GM12872 (cell line): ENCODE measurements around the gene IGLL1.

Source experiments
- CTCF ChIP-seq: IDR thresholded peaks from 3 replicates; pipeline ENCODE4 v1.5.1; 2011; ENCODE audit warnings: low read depth, mild to moderate bottlenecking, low read length, moderate library complexity; ENCODE audit not compliant: insufficient read depth

Gene IGLL1

GRCh38 chr22:23533328-23533762 is 46.7 kb downstream of the IGLL1 start:
- TF ChIP-seq CTCF: peak; percentile 75

GRCh38 chr22:23532731-23533130 is 47.4 kb downstream of the IGLL1 start:
- TF ChIP-seq CTCF: no peak

- no peak for TF ChIP-seq CTCF
These were observed 48.0 kb downstream of the IGLL1 start for GRCh38 chr22:23531966-23532705.

GRCh38 chr22:23531283-23531956 is 48.7 kb downstream of the IGLL1 start:
- no peak for TF ChIP-seq CTCF

GRCh38 chr22:23530766-23531282 is 49.3 kb downstream of the IGLL1 start:
- TF ChIP-seq CTCF: no peak

- no peak for TF ChIP-seq CTCF
These were observed 50.0 kb downstream of the IGLL1 start for GRCh38 chr22:23530106-23530505.
